Caki2 (cell line): ENCODE data around the gene CNTNAP4. TPM values are rescaled to one million over a fixed set of nuclear protein-coding genes. Genes with fewer than 3 reads are reported as not detected.

Source experiments
- DNase-seq: peaks from one replicate; pipeline ENCODE4 v3.0.0-alpha.2; 2015; ENCODE audit warnings: low read depth
- in situ Hi-C: cut with HindIII; loops from 2 replicates; pipeline ENCODE4 v1.10.0; 2016; ENCODE audit warnings: low sequenced_read_pairs, low pct_unique_long_range_greater_than_20kb, mixed read lengths
- total RNA-seq: library from RNA; depleted of rRNA; stranded (reverse); fragments of >200 nt; shearing (Covaris generic); gene quantifications from 2 replicates; pipeline ENCODE4 v1.2.3, GENCODE V29; 2014; ENCODE audit warnings: low replicate concordance; rRNA removed

The CNTNAP4 gene
- total RNA-seq = not detected in 2 replicates

DNA sequence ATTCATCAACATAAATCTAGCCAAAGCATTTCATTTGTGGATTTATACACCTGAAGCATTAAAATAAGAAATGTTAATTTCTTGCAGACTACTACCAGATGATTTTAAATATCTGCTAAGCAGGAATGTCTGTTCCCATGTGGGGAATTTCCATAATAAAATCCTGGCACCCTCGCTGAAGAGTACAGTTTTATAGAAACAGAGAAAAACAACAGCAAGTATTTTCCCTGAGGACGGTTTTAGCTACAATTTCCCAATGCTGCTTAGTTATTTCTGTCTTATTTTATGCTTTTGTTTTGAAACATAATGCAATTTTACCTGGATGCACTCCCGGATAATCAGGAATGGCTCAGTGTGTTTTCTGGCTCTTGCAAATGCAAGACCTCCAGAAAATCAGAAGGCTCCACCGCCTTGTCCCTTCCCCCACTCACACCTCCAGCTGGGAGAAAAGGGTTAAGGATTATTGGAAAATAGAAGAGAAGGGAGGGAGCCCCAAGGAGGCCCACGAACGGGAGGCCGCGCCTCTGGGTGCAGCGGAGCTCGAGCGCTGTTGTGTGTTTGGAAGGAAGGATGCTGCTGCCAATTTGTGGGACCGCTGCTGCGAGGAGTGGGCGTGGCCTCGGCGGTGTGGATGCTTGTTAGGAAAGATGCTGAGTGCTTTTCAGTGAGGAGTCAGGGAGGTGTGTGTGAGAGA lies at the start of gene CNTNAP4:
CNTNAP4 (plus strand) TSS at position 657 of the 694 bp plus-strand sequence. CDS start 262 bp downstream, outside the sequence.
- in situ Hi-C loops = no loop called here
- no peak for DNase-seq

GRCh38 chr16:76228546-76229146 lies 48.6 kb upstream of the CNTNAP4 start:
- DNase-seq = no peak
- in situ Hi-C loops = no loop called here

GRCh38 chr16:76232704-76233103 lies 44.5 kb upstream of the CNTNAP4 start:
- no peak for DNase-seq
- in situ Hi-C loops = no loop called here

- DNase-seq = no peak
- in situ Hi-C loops = no loop called here
Measured at GRCh38 chr16:76235025-76235424, 42.2 kb upstream of the CNTNAP4 start.

DNA sequence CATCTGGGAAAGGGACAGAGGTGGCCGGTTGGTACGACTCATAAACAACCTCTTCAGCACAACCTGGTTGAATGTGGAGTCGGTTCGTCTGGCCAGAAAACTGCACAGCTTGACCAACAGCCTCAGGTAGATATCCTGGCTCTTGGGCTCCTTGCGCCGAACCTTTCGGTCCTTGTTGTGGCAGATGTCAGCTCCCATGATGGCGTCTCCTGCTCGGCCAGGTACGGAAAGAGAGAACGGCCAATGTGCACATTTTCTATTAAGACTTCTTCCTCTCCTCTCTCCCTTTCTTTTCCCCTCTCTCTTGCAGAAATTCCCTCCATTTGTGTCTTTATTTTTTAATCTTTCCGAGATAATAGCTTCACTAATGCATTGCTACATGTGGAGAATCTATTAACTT lies 41.8 kb upstream of the CNTNAP4 start:
- DNase-seq = no peak
- in situ Hi-C loops = no loop called here

DNA sequence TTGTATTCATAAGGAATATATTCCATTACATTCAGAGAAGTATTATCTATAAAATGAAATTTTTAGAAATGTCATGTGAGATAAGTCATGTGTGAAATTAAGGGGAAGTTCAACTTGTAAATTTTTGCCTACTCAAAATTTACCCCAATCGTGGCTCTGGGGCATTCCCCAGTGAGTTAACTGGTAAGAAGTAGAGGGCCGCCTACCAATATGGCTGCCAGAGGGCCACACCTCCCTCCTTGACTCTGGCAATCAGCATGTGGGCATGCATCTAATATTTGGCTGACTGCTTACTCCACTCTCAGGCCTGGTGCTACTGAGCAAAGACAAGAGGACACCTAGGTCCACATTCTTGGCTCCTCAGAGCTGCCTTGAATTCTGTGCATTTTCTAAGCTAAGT lies 39.7 kb upstream of the CNTNAP4 start:
- no peak for DNase-seq
- in situ Hi-C loops = no loop called here

GRCh38 chr16:76241755-76242154 lies 35.4 kb upstream of the CNTNAP4 start:
- no peak for DNase-seq
- in situ Hi-C loops = no loop called here

DNA sequence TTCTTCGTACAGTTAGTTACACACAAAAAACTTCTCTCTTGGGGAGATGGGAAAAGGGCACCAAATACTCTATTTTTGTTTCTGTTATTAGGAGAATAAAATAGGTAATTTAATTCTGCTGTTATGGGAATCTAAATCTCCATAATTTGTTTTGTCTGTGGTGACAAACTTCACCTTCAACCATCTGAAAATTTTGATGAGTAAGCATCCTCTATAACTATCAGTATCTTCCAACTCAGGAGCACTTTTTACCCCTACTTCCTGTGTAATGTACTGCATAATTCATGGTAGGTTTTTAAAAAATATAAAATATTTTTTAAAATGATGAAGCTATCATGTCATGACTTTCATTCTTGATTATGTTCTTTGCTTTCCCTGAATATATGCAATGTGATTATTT lies 33.6 kb upstream of the CNTNAP4 start:
- no peak for DNase-seq
- in situ Hi-C loops = no loop called here

DNA sequence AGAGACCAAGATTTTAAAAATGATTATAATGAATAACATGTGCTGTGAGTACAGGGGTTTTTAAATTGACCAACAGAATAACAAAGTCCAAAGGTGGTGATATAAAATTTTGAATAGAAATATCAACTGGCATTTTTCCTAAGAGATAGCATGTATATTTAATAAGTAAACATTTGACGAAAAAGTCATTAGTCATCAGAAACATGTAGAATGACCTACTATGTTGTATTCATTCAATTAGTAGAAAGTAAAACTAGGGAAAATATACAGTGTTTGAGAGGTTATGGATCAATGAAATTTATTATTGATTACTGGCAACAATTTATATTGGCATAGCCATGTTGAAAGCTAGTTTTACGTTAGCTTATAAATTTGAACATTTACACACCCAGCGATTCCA lies 30.6 kb upstream of the CNTNAP4 start:
- in situ Hi-C loops = no loop called here

GRCh38 chr16:76265434-76266045 lies 11.7 kb upstream of the CNTNAP4 start:
- peak; percentile 27 for DNase-seq
- in situ Hi-C loops = no loop called here

More for the DNA sequence above, 30.6 kb upstream of the CNTNAP4 start:
- DNase-seq = no peak

DNA sequence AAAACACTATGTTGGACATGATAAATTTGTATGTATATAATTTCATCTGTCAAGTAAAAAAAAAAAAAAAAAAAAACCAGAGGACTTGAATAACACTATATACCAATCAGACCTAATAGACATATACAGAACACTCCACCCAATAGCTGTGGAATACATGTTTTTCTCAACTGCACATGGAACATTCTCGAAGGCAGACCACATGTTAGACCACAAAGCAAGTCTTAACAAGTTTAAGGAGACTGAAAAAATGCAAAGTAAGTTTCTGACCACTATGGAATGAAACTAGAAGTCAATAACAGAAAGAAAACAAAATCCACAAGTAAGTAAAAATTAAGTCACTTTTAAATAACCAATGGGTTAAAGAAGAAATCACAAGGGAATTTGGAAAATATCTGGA lies 8.4 kb upstream of the CNTNAP4 start:
- DNase-seq = no peak
- in situ Hi-C loops = no loop called here

DNA sequence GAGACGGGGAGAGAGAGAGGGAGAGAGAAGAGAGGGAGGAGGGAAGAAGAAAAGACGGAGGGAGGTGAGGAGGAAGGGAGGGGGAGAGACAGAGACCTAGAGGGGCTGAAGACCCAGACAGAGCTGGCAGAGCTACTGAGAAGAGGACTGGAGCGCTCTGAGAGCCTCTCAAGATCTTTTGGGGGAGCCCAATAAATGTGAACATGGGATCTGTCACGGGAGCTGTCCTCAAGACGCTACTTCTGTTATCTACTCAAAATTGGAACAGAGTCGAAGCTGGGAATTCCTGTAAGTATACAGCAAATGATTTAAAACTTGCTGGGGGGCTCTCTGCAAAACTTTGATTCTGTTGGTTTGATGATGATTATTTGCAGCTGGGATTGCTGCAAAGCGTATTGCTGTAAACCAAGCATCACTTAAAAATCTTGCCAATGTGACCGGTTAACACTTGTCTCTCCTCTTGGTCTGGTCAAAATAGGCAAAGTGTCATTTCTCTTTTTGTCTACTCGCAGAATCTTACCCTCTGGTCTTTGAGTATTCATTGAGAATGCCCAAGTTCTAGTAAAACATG lies 344 bp downstream of the CNTNAP4 start:
- in situ Hi-C loops = no loop called here
- DNase-seq = no peak

DNA sequence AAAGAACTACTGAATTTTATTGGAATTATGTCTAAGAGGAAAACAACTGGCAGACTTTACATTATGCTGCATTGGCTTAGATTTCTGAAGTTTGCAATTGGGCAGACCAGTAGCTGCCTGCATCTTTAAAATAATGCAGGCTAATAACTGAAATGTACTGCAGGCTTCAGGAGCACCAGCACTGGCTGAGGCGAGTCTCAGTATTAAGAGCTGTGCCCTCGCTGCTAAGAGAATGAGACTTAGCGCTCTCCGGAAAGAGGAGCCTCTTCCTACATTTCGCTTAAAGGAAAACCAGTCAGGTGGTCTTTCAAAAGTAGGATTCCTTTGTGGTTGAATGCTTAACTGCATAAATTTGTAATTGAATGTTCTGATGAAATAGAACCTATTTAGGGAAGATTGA lies 885 bp downstream of the CNTNAP4 start:
- in situ Hi-C loops = no loop called here
- no peak for DNase-seq

GRCh38 chr16:76278980-76279379 lies 1.8 kb downstream of the CNTNAP4 start:
- peak; percentile 47 for DNase-seq
- in situ Hi-C loops = no loop called here

DNA sequence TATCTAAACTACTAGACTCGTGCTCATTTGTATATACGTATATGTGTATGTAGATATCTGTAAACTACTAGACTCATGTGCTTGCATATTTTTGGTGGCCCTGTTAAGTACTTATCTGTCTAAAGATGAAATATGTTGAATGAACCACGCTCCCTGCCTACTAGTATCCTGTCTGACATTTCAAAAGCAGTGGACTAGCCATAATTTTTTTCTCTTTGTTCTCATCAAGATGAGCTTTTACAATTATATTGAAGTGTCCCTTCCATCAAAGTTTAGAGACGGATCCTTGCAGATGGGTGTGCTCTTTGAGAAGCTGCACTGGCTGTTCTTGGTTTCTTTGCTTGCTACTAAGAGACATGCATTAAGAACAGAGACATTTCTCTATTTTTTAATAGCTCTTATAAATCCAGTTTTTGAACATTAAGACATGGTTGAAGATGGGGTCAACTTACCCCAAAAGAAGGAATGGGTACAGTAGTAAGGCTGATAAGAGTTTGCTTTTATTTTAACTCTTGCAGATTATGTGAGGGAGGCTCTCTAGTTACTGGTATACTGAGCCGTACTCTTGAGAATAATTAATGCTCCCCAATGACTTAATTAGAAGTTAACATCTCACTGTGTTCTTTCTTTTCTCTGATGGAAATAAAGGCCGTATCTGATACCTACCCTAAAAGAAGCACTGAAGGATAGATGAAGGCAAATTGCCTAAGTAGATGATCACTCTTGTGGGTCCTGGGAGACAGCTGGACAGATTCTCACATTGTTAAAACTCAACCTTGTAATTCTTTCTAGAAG lies 3.4 kb downstream of the CNTNAP4 start:
- no peak for DNase-seq
- in situ Hi-C loops = no loop called here

DNA sequence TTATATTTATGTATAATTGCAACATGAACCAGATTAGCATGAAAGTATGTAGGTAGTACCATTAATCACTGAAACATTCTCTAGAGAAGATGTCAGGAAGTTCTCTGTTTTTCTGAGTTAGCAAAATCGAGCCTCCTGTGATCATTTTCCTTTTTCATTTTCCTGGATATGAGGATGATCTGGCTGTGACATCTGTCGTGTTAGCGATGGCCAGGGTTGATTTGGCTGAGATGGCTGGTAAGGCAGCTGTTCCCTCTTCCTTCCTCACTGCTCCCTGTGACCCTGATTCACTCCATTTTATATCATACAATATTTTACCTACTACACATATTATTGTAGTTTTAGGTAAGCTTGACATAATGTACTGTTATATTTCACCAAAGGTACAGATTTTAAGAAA lies 10.3 kb downstream of the CNTNAP4 start:
- no peak for DNase-seq
- in situ Hi-C loops = no loop called here

DNA sequence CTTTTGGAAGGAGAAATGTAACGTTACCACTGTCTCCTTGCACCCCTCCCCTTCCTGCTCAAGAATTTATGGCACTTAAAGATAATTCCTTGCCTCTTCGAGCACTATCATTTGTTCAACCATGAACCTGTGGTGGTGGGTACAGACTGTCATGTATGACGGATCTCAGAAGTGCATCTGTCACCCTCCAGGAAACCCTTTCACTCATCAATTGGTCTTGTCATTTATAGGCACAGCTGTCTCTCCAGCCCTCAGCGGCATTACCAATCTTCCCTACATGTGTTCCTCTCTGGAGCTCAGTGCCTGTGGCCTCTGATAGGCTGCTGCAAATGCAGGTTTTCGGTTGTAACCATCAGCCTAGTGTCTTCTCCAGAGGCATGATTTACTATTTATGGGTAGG lies 15.0 kb downstream of the CNTNAP4 start:
- DNase-seq = no peak
- in situ Hi-C loops = no loop called here

GRCh38 chr16:76293980-76294379 lies 16.8 kb downstream of the CNTNAP4 start:
- in situ Hi-C loops = no loop called here
- DNase-seq = no peak
